Endometrial microvascular endothelial cells (primary cell): ENCODE results near the gene DDX47. TPM values are rescaled to one million over a fixed set of nuclear protein-coding genes. Genes with fewer than 3 reads are reported as not detected.
"Not testable (repeated sequence)": the region's sequence is repeated elsewhere in the genome, so short reads cannot be mapped to it uniquely, and the experiment has no call there.

ENCODE experiments used
- in situ Hi-C: cut with HindIII; loops from 2 replicates; pipeline ENCODE4 v1.10.0; 2017; ENCODE audit warnings: low sequenced_read_pairs, low pct_unique_long_range_greater_than_20kb; ENCODE audit errors: inconsistent ontology term
- total RNA-seq: library from RNA; depleted of rRNA; stranded (reverse); fragments of >200 nt; gene quantifications from one replicate; pipeline ENCODE4 v1.2.3, GENCODE V29; 2015; ENCODE audit errors: inconsistent ontology term

DDX47 gene
- total RNA-seq, 1 donor from 2014 or later, result 112 TPM

DNA sequence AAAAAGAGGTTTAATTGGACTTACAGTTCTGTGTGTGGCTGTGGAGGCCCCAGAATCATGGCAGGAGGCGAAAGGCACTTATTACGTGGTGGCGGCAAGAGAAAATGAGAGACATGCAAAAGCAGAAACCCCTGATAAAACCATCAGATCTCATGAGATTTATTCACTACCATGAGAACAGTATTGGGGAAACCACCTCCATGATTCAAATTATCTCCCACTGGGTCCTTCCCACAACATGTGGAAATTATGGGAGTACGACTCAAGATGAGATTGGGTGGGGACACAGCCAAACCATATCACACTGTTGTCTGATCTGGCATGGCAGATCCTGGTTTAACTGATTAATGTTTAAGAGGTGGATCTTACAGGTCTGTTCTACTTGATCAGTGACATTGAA is 5.6 kb downstream of the DDX47 start:
- in situ Hi-C loops, result no loop called here

DNA sequence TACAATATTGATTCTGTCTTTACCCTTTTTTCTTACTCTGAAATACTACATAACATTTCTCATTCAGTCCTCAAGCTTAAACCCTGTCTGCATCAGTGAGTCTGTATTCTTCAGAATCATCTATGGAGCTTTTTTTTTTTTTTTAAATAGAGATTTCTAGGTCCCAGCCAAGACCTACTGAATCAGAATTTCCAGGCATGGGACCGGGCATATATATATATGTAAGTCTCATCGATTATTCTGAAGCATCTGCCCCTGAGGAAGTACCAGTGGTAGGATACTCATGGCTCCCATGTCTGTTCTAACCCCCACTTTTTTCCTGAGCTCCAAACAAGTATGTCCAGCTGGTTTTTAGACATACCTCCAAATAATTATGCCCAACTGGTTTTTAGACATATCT is 6.1 kb downstream of the DDX47 start:
- in situ Hi-C loops, result no loop called here

DNA sequence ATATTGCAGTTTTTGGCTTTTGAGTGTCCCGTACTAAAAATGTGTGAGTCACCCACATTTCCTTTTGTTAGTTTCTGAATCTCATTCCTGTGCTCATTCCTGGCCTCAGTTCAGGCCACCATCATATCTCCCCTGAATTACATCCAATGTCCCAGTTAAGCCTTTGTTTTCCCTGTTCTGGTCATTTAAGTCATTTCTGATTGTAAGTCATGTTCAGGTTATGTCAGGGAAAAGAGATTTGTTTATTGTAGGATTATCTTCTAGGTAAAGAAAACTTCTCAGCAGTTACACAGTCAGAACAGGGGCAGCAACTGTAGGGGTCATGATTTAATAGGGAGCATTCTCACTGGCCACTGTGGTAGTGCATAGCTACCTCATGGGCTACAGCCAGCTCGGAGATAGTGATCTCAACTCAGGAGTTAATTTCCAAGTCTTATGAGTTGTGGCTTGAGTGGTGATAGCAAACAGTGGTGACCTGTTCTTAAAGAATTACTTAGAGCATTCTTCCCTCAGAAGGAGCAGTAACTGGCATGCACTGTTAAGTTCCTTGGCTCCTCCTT is 6.7 kb downstream of the DDX47 start:
- in situ Hi-C loops, result no loop called here

DNA sequence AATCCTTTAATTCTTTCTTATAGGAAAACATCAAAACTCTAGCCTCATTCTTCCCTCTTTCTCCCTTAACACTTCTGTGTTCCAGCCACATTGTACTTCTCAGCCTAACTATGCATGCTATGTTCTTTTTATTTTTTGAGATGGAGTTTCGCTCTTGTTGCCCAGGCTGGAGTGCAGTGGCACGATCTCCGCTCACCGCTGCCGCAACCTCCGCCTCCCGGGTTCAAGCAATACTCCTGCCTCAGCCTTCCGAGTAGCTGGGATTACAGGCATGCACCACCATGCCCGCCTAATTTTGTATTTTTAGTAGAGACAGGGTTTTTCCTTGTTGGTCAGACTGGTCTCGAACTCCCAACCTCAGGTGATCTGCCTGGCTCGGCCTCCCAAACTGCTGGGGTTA is 7.2 kb downstream of the DDX47 start:
- in situ Hi-C loops, result not testable (repeated sequence)

DNA sequence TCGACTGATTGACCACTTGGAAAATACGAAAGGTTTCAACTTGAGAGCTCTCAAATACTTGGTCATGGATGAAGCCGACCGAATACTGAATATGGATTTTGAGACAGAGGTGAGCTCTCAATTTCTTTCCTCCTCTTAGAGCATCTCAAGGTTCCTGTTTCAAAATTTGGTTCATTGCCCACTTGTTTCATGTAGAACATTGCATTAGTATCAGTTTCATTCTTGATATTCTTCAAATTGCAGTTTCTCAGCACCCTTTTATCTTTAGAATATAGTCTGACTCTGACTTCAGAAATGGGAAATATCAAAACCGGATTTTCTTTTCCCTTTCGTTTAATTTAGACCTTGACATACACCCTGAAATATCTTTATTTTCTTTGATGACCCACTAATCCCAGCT is 8.8 kb downstream of the DDX47 start:
- in situ Hi-C loops, result no loop called here

DNA sequence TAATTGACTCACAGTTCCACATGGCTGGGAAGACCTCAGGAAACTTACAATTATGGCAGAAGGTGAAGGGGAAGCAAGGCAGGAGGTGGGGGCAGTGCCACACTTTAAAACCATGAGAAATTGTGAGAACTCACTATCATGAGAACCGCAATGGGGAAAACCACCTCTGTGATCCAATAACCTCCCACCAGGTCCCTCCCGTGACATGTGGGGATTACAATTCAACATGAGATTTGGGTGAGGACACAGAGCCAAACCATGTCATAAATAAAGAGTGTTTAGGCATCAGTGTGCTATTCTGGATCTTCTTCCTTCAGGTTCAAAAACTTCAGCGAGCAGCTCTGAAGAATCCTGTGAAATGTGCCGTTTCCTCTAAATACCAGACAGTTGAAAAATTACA is 9.7 kb downstream of the DDX47 start:
- in situ Hi-C loops, result no loop called here

DNA sequence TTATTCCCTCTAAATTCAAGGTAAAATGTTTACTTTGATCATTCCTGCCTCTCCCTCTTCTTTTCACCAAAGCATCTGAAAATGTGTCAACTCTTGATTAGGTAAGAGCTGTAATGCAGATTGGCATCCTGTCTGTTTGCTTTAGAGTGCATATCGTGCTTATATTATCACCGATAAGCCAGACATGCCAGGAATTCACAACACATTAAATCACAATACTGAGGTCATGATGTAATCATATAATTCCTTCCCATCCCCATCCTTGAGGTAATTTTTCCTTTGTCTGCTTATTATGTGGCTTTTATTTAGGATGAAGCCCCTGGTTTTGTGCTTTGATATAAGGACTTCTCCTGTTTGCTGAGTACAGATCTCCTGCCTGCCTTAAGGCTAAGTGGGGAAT is 10.2 kb downstream of the DDX47 start:
- in situ Hi-C loops, result no loop called here

DNA sequence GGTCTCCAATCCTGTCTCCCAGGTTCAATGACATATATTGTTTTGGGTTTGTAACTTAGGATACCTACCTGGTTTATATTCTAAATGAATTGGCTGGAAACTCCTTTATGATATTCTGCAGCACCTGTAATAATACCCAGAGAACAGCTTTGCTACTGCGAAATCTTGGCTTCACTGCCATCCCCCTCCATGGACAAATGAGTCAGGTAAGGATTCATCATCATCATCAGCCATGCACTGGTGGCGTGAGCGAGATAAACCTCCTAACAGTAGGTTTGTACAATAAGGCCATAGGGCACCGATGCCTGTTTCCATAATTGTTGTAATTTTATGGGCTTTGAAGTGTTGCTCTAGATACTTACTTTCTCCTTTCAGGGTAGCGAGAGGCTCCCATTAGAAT is 10.7 kb downstream of the DDX47 start:
- in situ Hi-C loops, result no loop called here

DNA sequence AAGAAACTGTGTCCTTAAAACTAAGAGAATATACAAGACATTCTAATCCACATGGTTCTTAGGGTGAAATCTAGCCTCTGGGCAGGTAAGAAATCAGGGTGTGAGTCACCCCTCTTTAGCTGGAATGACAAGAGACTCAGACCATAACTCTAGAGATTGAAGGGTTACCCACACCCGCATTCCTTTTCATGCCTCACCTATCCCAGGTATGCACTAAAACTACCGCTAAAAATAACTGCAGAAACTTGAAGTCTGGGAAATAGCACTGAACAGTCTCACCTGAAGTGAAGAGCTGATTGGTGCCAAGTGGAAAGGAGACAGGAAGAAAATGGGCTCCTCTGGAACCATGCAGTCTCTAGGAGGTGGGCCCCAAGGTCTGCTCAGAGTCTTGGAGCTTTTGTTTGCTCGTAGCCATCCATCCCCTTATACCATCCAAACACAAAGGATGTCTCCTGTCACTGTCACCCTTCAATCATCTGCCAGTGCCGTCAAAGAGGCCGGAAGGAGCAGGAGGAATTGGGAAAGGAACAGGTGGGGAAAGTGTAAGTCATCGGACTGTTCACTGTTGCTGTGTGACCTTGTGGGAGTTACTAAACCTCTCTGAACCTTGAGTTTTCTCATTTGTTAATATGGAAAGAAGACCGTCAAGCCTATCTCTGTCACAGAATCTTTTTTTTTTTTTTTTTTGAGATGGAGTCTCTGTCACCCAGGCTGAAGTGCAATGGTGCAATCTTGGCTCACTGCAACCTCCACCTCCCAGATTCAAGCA is 22.4 kb downstream of the DDX47 start:
- in situ Hi-C loops, result loop anchor here (25.0 kb wide), 1 partner anchor 152 kb away; no protein-coding TSS in a partner anchor

DNA sequence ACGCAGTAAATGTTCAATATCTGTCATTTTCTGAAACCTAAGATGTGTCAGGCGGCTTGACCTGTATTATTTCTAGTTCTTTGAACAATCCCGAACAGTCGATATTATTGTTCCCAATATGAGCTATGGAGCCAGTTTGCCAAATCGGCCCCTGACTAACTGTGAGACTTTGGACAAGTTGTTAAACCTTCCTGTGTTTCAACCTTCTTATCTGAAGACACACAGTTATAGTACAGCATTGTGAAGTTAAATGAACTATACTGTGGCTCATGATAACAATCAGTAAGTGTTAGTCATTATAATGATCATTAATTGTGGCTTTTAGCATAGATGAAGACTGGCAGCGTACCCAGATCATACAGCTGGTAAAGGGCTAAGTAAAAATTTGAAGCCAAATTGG is 23.4 kb downstream of the DDX47 start:
- in situ Hi-C loops, result loop anchor here (25.0 kb wide), 1 partner anchor 151 kb away; no protein-coding TSS in a partner anchor

DNA sequence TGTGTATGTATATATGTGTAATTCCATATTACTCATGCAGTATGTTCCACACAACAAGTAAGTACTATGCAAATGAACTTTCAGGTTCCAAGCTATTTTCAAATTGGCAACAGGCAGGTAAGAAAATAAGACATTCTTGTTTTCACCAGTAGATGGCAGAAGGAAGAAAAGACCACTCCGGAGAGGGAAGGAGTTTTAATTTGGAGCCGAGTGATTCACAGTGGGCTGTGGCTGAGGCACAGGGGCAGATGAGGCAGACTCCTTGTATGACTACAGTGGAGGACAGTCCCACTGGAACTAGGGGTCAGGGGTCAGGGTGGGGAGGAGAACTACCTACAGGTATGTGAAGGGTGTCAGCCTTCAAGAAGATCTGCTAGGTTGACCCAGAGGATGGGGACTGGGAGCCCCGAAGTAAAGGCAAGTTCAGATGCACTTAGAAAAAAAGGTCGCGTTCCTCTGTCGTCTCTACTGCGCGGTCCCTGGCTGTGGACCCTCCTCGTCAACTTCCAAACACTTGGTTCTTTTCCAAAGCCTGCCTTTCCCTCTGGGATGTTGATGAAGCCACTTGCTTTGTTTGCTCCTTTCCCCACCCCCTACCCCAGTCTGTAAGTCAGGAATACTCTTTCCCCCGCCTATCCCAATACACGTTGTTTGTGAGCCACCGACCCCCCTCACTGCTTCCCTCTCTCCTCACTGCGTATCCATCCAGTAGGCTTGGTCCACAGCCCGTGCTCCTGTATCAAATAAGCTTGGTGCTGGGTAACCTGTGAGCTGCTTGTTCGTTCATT is 24.1 kb downstream of the DDX47 start:
- in situ Hi-C loops, result loop anchor here (25.0 kb wide), 1 partner anchor 150 kb away; no protein-coding TSS in a partner anchor

DNA sequence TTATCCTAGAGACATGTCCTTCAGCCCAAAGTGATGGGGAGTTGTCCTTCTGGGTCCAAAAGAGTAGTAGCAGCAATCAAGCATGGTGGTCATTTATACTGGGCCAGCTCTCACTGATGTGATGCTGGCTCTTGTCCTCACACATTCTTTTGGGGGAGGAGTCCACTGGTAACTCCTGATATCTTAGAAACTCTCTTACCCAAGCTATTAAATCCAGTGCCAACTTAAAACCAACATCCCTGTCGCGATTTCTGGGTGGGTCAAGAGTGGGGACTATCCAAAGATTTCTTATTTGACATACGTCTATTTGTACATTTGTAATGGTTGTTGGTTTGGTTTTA is 24.6 kb downstream of the DDX47 start:
- in situ Hi-C loops, result loop anchor here (25.0 kb wide), 1 partner anchor 150 kb away; no protein-coding TSS in a partner anchor

DNA sequence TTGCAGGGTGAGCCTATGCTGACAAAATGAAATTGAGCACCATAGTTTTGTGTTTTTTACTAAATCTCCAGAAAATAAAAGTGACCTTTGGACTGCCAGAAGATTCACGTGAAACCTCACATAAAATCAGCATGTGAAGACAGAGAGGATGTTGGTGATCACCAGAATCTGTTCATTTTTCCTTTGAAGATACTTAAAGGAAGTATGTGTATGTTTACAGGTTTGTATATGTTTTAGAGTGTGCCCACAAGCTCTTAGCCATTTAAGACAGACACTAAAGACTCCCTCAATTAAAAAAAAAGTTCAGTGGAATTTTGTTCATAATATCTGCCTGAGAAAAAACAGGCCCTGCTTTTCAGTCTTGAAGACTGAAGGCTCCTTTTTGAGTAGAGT is 25.9 kb downstream of the DDX47 start:
- in situ Hi-C loops, result loop anchor here (25.0 kb wide), 1 partner anchor 148 kb away; no protein-coding TSS in a partner anchor

DNA sequence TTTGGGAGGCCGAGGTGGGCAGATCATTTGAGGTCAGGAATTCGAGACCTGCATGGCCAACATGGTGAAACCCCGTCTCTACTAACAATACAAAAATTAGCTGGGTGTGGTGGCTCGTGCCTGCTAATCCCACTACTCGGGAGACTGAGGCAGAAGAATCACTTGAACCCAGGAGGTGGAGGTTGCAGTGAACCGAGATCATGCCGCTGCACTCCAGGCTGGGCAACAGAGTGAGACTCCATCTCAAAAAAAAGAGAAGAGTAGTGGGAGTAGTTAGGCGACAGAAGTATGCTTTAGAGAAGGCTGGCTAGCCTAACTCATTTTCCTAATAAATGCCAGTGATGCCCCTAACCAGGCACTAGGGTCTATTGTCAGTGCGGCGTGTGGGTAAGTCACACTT is 26.3 kb downstream of the DDX47 start:
- in situ Hi-C loops, result loop anchor here (25.0 kb wide), 1 partner anchor 148 kb away; no protein-coding TSS in a partner anchor

DNA sequence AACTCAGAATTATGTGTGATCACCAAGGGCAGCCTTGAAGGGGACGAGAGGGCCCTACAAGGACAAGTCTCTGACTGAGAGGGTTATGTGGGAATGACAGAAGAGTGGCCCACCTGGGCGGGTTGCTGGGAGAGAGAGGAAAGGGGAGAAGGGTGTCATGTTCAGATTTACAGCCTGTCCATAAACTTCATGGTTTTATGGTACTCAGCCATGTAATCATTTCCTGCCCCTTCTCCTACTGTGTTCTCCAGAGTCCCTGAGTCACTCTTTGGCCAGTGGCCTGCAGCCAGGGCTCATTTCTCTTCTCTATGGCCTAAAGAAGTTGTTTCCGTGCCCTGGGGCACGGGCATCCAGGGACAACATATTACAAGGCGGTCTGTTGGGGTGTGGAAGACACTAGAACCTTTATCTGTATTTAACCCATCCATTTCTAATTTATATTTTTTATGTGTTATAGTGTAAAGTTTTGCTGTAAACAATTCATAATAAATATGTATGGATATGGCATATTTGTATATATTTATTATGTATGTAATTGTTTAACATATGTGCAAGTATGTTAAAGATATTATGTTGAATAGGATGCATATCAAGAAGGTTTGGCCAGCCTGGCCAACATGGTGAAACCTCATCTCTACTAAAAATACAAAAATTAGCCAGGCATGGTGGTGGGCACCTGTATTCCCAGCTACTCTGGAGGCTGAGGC is 26.9 kb downstream of the DDX47 start:
- in situ Hi-C loops, result loop anchor here (25.0 kb wide), 1 partner anchor 147 kb away; no protein-coding TSS in a partner anchor

DNA sequence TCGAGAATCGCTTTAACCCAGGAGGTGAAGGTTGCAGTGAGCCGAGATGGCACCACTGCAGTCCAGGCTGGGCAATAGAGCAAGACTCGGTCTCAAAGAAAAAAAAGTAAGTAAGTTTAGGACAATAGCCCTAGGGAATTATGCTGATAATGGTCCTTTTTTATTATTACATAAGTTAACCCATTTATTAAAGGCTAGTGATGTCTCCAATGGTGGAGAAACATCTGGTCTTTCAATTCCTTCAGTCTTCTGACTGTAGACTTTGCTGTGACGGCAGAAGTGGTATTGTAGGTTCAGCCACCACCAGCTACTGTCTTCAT is 27.4 kb downstream of the DDX47 start:
- in situ Hi-C loops, result loop anchor here (25.0 kb wide), 1 partner anchor 147 kb away; no protein-coding TSS in a partner anchor

DNA sequence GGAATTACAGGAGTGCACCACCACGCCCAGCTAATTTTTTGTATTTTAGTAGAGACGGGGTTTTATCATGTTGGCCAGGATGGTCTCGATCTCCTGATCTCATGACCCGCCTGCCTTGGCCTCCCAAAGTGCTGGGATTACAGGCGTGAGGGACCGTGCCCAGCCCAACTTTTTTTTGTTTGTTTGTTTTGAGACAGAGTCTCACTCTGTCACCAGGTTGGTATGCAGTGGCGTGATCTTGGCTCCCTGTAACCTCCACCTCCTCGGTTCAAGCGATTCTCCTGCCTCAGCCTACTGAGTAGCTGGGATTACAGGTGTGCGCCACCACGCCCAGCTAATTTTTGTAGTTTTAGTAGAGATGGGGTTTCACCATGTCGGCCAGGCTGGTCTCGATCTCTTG is 28.3 kb downstream of the DDX47 start:
- in situ Hi-C loops, result loop anchor here (25.0 kb wide), 1 partner anchor 146 kb away; no protein-coding TSS in a partner anchor

DNA sequence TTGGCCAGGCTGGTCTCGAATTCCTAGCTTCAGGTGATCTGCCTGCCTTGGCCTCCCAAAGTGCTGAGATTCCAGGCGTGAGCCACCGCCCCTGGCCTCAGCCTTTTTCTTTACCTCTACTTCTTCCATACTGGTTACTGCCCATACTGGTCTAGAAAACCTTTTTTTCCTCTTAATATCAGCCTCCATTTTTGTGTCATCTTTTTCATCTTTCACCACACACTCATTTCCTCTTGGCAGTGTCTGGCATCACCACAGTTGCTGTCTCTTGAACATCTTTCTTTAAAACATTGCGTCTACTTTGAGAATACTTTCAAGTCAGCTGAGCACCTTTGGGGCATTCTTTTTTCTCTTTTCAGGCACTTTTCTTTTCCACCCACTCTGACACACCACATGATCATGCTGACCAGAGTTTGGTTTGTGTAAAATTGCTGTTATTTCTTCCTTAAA is 32.7 kb downstream of the DDX47 start:
- in situ Hi-C loops, result loop anchor here (25.0 kb wide), 1 partner anchor 141 kb away; no protein-coding TSS in a partner anchor

DNA sequence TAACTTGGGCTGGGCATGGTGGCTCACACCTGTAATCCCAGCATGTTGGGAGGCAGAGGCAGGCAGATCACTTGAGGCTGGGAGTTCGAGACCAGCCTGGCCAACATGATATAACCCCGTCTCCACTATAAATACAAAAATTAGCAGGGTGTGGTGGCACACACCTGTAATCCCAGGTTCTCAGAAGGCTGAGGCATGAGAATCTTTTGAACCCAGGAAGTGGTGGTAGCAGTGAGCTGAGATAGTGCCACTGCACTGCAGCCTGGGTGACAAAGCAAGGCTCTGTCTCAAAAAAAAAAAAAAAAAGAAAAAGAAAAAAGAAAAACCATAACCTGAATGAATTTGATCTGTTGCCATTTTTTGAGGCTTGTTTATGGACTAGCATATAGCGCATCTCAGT is 33.6 kb downstream of the DDX47 start:
- in situ Hi-C loops, result loop anchor here (25.0 kb wide), 1 partner anchor 141 kb away; no protein-coding TSS in a partner anchor
